Gastroesophageal sphincter (tissue), 4 donors: ENCODE measurements around the gene PCK1. TPM values are rescaled to one million over a fixed set of nuclear protein-coding genes. Genes with fewer than 3 reads are reported as not detected.

Experiments used
- ATAC-seq: fragments of 150-250 bp; one replicate; pipeline ENCODE4 v1.9.1; 2016; ENCODE audit warnings: mild to moderate bottlenecking, moderate library complexity
- H3K27ac ChIP-seq, 4 donors: fragments of 200-600 bp; sonication (generic) in 3 of 4; 1 replicate in 3 of 4; 2 replicates in 1 of 4; pipeline ENCODE4 v1.5.1; 2016 to 2019
- H3K27me3 ChIP-seq: fragments of 200-600 bp; sonication (generic); one replicate; pipeline ENCODE4 v1.5.1; 2019
- H3K36me3 ChIP-seq, 2 donors: fragments of 200-600 bp; sonication (generic); one replicate each; pipeline ENCODE4 v1.5.1; 2019; ENCODE audit warnings: control low read depth in 1 of 2
- H3K4me1 ChIP-seq, 3 donors: fragments of 200-600 bp; sonication (generic); 1 replicate in 2 of 3; 2 replicates in 1 of 3; pipeline ENCODE4 v1.5.1; 2016 to 2019; ENCODE audit warnings: control low read depth in 2 of 3
- H3K4me3 ChIP-seq, 2 donors: fragments of 200-600 bp; sonication (generic); one replicate each; pipeline ENCODE4 v1.5.1; 2019; ENCODE audit warnings: mild to moderate bottlenecking in 1 of 2, moderate library complexity in 1 of 2
- H3K9me3 ChIP-seq, 3 donors: fragments of 200-600 bp; sonication (generic); one replicate each; pipeline ENCODE4 v1.5.1; 2017 to 2019; ENCODE audit warnings: control low read depth in 2 of 3
- CTCF ChIP-seq, 4 experiments: fragments of 200-600 bp in 2 of 4; fragments of 450-650 bp in 2 of 4; sonication (generic) in 1 of 4; IDR thresholded peaks; one replicate each; pipeline ENCODE4 v1.5.1; 2017 to 2019; ENCODE audit warnings: antibody characterized with exemption in 4 of 4, mild to moderate bottlenecking in 2 of 4, moderate library complexity in 2 of 4
- EP300 ChIP-seq: sonication (generic); formaldehyde crosslinking; IDR thresholded peaks from one replicate; pipeline ENCODE4 v1.6.1; 2017; ENCODE audit warnings: antibody characterized with exemption, mild to moderate bottlenecking
- POLR2A ChIP-seq, 2 donors: fragments of 450-650 bp; IDR thresholded peaks; one replicate each; pipeline ENCODE4 v1.6.1; 2017; ENCODE audit warnings: antibody characterized with exemption in 2 of 2, mild to moderate bottlenecking in 2 of 2, moderate library complexity in 1 of 2
- POLR2AphosphoS5 ChIP-seq: sonication (generic); formaldehyde crosslinking; IDR thresholded peaks from one replicate; pipeline ENCODE4 v1.6.1; 2017; ENCODE audit warnings: antibody characterized with exemption
- WGBS, 2 donors: methylation state at CpG; one replicate each; pipeline ENCODE4 v1.1.5; 2018; ENCODE audit warnings: low coverage in 1 of 2; 5-methylcytosine and 5-hydroxymethylcytosine counted together
- total RNA-seq, 4 donors: library from RNA; depleted of rRNA; stranded (reverse); fragments of >200 nt; gene quantifications; one replicate each; pipeline ENCODE4 v1.1.0, GENCODE V29; 2016

PCK1 gene
- total RNA-seq, 4 donors from 2014 or later = 0.15 to 3.2 (median 0.23) TPM

GRCh38 chr20:57587989-57588377 lies 27.1 kb downstream of the PCK1 start:
- Histone ChIP-seq H3K36me3 (no peaks in the 10 kb centered on the region), H3K27me3 (peaks cover 8% of the 10 kb centered on the region), H3K4me1 (peaks cover 0 to 29% (median 3%) of the 10 kb centered on the region in 3 donors), H3K4me3 (no peak overlapping the region), H3K9me3 (peaks cover 0 to 12% (median 0%) of the 10 kb centered on the region in 3 donors), H3K27ac (no peak overlapping the region)
- no peak for TF ChIP-seq POLR2AphosphoS5
- TF ChIP-seq CTCF (IDR thresholded peaks at IDR 0.05) = no peak
- no peak for TF ChIP-seq EP300
- no peak for TF ChIP-seq POLR2A (IDR thresholded peaks at IDR 0.05)
- WGBS, 2 donors = 86 to 92% methylated on average over 2 to 4 of the region's 7 CpGs
- ATAC-seq = no peak

- TF ChIP-seq CTCF (IDR thresholded peaks at IDR 0.05) (no peak), POLR2AphosphoS5 (no peak), EP300 (no peak), POLR2A (IDR thresholded peaks at IDR 0.05) (no peak)
- ATAC-seq = no peak
- Histone ChIP-seq H3K27me3 (peaks cover 8% of the 10 kb centered on the region), H3K9me3 (peaks cover 0 to 12% (median 0%) of the 10 kb centered on the region in 3 donors), H3K36me3 (no peaks in the 10 kb centered on the region), H3K4me3 (no peak overlapping the region), H3K4me1 (peaks cover 0 to 28% (median 0%) of the 10 kb centered on the region in 3 donors), H3K27ac (no peak overlapping the region)
- 77% methylated on average over 5 of the region's 5 CpGs; no CpG with 5 or more reads in 1 of the 2 donors for WGBS, 2 donors
Measured at GRCh38 chr20:57588596-57588995, 27.7 kb downstream of the PCK1 start.

- no peak overlapping the region for H3K4me3 ChIP-seq
- WGBS, 2 donors = no CpG with 5 or more reads among the region's 6 CpGs
- H3K27ac ChIP-seq = no peak overlapping the region
- H3K27me3 ChIP-seq = peaks cover 8% of the 10 kb centered on the region
- ATAC-seq = no peak
- H3K4me1 ChIP-seq = peaks cover 0 to 32% (median 0%) of the 10 kb centered on the region in 3 donors
- TF ChIP-seq POLR2A (IDR thresholded peaks at IDR 0.05) = no peak
- TF ChIP-seq EP300 = no peak
- no peak for TF ChIP-seq CTCF (IDR thresholded peaks at IDR 0.05)
- no peak for TF ChIP-seq POLR2AphosphoS5
- no peaks in the 10 kb centered on the region for H3K36me3 ChIP-seq
- H3K9me3 ChIP-seq = peaks cover 0 to 12% (median 0%) of the 10 kb centered on the region in 3 donors
Measured at GRCh38 chr20:57589123-57589727, 28.3 kb downstream of the PCK1 start.

GRCh38 chr20:57589728-57590484 lies 29.0 kb downstream of the PCK1 start:
- H3K27ac ChIP-seq = no peak overlapping the region
- peaks cover 0 to 12% (median 0%) of the 10 kb centered on the region in 3 donors for H3K9me3 ChIP-seq
- H3K36me3 ChIP-seq = no peaks in the 10 kb centered on the region
- no peak overlapping the region for H3K4me3 ChIP-seq
- H3K4me1 ChIP-seq = peaks cover 0 to 32% (median 0%) of the 10 kb centered on the region in 3 donors
- ATAC-seq = no peak
- no peak for TF ChIP-seq CTCF (IDR thresholded peaks at IDR 0.05)
- no peak for TF ChIP-seq EP300
- TF ChIP-seq POLR2AphosphoS5 = no peak
- no peak for TF ChIP-seq POLR2A (IDR thresholded peaks at IDR 0.05)
- peaks cover 8% of the 10 kb centered on the region for H3K27me3 ChIP-seq
- 70% methylated on average over 5 of the region's 16 CpGs; no CpG with 5 or more reads in 1 of the 2 donors for WGBS, 2 donors
